NOMO-1 treated with dmso at 0.1 percent for 144 hours (cell line): ENCODE measurements around the gene ZFAND3.
A peak's percentile ranks its signal among the peaks of the same experiment; 100 is the strongest.

Experiments used
- DNase-seq: peaks from one replicate; lab custom pipeline; 2025; ENCODE audit not compliant: unreplicated experiment; lab: John Stamatoyannopoulos, UW

ZFAND3 gene, protein sequence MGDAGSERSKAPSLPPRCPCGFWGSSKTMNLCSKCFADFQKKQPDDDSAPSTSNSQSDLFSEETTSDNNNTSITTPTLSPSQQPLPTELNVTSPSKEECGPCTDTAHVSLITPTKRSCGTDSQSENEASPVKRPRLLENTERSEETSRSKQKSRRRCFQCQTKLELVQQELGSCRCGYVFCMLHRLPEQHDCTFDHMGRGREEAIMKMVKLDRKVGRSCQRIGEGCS

DNA sequence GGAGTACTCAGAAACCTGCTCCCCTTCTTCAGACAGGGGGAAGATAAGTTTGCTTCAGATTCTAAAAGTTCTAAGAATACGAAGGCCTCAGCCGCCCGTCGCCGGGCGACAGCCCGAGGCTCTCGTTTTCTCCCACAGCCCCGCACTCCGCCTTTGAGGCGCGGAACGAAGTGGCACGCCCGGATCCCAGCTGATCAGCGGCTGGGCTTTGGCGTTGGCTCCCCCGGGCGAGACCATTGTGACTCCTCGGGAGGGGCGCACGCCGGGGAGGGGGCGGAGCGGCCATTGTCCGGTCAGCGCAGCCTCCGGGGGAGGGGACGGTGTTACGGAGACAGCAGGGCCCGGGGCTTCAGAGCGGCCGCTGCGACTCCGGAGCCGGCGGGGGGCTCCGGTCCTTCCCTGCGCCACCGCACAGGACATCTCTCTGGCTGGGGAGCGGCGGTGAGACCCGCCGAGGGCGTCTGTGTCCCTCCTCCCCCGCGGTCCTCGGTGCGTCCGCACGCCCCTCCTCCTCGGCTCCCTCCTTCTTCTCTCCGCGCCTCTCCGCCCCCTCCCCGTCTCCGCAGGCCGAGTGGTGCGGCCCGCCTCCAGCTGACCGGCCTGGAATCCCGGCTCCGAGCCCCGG, at the start of gene ZFAND3:
ZFAND3 (plus strand) TSS at position 551 of the 625 bp plus-strand sequence. CDS start 219 bp downstream, outside the sequence.
- DNase-seq, result peak; percentile 92

DNA sequence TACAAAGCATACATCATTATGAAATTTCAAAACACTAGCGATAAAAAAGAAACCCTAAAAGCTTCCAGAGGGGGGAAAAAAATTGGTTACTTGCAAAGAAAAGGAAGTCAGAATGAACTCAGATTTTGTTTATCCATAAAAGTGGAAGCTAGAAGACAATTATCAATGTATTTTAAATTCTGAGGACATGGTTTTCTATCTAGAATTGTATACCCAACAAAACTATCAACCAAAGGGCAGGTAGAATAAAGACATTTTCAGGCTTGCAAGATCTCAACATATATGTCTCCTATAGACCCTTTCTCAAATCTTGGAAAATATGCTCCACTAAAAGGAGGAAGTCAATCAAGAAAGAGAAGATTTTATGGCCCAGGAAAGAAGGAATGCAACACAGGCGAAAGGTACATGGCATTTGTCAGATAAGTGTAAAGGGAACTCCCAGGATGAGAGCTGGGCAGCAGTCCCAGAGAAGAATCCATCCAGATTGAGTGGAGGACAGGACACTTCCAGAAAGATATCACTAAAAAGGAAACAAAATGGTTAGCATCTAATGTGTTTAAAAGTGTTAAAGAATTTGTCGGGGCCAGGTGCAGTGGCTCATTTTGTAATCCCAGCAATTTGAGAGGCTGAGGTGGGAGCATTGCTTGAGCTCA, 45.4 kb upstream of the ZFAND3 start:
- DNase-seq, result no peak

DNA sequence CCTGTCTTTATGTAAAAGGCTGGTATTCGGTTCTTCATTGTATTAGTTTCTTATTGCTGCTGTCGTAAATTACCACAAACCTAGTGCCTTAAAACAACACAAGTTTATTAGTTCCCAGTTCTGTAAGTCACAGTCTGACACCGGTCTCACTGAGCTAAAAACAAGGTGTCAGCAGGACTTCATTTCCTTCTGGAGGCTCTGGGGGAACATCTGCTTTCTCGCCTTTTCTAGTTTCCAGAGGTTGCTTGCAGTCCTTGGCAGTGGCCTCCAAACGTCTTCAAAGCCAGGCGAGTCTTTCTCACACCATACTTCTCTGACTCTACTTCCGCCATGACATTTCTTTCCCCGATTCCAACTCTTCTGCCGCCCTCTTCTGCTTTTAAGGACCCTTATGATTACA, 43.0 kb upstream of the ZFAND3 start:
- no peak for DNase-seq

DNA sequence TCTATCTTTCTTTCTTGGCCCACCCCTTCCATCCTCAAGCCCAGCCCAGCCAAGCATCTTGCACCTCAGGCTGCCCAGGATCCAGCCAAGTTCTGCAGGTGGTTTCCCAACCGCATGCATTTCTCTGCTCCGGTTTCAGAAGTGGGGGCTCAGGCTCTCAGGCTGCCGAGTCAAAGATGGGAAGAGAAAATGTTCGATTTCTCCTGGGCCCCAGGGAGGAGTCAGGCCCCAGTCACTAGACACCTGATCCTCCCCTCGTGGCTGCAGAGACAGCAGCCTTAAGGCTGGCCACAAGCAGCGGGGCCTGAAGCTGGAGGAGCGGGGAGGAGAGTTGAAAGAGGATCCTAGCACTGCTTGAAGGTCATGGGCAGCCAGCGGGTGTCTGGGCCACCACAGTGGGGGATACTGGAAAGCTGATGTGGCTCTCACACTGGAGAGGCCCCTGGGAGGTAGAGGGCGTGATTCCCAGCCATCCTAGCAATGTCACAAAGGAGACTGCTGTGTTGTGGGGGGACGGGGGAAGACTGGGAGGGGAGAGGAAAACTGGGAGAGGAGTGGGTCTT, 42.2 kb upstream of the ZFAND3 start:
- no peak for DNase-seq

DNA sequence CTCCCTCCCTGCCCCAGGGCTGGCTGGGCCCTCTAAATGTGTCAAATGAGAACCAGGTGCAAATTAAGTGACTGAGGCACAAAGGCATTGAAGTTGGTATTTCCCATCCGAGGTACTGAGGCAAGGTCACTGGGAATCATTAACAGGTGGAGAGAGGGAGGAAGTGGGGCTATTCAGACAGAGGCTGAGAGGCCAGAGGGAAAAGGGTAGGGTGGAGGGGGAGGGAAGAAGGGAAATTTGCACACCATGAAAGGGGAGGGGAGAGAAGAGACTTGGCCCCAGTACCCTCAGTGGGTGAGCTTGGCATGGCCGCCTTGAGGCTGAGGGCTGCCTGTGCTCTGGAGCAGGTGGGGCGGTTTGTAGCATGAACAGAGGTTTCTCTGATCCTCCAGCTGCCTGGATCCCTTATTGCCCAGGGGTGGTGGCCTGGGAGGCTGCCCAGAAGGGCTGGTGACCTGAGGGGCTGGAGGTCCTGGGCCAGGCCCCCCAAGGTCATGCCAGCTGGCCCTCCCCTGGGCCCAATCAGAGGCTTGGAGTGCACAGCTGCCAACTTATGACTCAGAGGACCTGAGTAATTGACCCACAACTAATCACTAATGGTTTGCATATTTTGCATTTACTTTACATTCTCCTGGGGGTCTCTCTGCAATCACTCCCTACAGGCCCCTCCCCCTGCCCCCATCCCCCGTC, 40.3 kb upstream of the ZFAND3 start:
- DNase-seq, result no peak

DNA sequence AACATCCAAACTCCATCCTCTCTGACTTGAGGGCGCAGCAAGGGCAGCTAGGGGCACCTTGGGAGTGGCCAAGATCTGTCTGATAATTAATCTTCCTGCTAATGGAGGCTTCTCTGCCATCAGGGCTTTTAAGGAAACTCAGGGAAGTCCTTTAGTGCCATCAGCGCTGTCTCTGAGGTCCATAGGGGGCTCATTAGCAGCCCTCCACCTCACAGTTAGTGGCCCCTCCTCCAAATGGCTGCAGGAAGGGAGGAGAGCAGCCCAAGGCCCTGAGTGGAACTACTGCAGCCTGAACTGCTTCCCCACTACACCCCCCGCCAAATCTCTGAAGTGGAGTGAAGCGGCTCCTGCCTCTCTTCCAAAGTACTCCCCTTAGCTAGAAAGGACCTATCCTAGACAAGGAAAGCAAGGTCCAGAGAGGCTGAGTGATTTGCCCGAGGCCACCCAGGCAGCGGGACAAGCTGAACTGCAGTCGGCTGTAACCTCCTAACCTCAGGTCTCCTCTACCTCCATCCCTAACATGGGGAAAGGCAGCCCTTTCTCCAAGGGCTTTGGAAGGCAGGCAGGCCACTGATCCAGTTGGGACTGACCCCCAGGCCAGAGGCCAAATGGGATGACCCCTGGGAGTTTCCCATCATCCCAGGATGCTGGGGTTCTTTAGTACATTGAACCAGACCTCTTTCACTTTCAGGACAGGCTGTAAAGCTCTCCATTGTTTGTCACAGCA, 39.5 kb upstream of the ZFAND3 start:
- DNase-seq, result no peak

DNA sequence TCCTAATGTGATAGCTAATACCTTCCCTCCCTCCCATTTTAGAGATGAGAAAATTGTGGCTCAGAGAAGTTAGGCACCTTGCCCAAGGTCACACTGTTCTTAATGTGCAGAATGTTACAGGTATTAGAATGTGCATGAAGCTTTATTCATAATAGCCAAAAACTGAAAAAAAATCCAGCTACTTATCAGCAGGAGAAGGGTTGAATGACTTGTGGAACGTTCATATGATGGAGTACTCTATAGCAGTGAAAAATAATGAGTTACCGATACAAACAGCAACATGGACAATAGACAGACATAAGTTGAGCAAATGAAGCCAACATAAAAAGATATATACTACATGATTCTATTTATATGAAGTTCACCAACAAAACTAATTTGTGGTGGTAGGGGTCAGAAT, 37.7 kb upstream of the ZFAND3 start:
- no peak for DNase-seq

DNA sequence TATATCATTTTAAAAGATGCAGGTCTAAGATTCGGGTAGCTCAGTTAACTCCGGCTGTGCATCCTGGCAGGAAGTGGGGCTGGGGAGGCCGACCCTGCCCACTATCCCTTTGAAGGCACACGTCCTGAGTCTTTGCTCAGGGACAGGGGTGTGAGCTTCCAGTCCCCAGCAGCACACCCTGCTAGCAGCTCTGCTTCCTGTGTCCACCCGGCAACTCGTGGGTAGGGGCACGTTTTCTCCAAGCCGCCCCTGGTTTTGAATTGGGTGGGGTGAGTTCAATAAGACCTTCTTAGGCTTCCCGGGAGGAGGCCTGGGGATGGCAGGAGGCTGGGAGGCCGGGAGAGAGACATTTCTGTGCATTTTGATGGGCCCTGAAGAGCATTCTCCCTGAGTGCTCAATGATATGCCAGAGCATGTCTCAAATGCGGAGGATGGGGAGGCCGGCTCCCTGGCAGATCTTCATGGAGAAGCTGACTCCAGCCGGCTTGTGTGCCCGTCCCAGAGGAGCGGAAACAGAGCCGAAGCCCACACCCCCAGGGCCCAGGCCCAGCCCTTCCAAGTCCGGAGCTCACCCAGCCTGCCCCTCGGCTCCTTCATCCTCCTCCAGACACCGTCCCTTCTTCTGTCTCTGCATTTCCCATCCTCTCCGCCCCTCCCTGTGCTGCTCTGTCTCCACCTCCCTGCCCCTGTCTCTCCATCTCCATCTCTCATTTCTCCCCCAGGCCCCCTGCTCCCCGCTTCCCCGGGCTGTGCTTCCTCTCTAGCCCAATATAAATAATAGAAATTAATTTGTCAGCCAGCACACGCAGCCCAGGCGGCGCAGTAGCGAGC, 36.3 kb upstream of the ZFAND3 start:
- no peak for DNase-seq

DNA sequence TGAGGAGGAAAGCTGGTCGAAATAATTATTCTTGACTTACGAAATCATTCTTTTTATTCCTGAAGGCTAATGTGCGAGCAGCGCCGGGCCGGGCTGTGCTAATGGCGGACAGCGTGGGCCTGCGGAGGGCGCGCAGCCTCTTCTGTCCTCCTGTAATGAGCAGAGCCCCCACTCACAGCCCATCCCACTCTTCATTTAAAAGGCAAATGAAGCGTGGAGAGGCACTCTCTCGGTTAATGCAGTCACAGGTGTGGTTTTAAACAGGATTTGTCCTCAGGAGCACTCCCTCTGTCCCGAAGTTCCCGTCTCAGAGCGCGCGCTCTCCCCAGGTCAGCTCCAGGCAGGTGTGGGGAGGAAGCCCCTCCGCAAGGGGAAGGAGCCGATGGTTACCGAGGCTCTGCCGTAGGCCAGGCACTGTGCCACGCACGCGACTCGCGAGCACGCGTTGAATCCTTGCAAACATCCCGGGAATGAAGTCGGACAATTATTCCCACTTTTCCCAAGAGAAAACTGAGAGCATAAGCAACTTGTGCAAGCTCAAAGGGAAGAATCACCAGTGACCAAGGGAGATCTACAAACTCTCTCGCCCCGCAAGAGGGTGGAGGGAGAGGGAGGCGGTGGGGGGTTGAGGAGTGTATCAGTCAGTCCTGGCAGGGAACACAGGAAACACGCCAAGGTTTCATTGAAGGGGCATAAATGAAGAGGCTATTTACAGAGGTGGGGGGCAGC, 35.5 kb upstream of the ZFAND3 start:
- peak; percentile 12 for DNase-seq

DNA sequence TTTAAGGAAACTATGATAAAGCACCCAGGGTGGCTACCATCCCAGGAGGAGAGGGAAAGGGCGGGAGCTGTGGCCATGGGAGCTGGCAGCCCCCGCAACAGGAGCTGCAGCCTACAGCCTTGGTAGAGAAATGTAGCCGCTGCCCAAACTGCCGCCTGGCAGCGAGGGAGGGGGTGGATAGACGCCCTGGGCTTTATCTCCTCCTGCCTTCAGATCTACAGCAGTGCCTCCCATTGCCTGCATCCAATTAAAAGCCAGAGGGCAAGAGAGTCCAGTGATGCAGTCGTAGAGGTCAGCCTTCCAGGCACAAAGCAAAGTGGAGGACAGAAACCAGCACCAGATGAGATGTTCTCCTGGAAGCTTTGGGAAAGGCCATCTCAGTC, 35.0 kb upstream of the ZFAND3 start:
- no peak for DNase-seq

DNA sequence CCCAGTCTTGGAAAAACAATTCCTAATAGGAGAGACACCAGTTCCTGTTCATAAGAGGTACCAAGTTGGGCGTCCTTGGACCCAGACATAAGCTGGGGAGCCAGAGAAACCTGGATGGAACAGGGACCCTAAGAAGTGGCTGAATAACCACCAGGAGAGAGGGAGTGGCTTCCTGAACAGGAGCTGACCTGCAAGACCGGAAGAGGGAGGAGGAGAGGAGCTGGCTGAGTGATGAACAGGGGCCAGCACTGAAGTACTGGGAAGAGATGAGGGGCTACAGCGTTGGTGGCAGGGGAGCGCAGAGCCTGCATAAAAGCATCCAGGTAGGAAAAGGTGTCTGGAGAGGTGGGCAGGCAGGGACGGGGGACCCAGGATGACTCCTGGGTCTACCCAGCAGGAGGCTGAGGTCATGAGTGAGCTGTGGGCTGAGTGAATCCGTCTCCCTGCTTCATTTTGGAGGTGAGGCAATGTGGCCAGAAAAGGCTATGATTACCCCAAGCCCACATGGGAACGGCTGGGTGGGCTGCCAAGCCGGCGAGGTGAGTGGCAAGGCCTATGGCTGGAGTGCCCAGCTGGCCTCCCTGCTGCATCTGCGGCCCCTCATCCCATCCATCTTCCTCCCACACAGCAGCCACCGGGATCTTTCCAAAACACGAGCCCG, 34.4 kb upstream of the ZFAND3 start:
- no peak for DNase-seq

DNA sequence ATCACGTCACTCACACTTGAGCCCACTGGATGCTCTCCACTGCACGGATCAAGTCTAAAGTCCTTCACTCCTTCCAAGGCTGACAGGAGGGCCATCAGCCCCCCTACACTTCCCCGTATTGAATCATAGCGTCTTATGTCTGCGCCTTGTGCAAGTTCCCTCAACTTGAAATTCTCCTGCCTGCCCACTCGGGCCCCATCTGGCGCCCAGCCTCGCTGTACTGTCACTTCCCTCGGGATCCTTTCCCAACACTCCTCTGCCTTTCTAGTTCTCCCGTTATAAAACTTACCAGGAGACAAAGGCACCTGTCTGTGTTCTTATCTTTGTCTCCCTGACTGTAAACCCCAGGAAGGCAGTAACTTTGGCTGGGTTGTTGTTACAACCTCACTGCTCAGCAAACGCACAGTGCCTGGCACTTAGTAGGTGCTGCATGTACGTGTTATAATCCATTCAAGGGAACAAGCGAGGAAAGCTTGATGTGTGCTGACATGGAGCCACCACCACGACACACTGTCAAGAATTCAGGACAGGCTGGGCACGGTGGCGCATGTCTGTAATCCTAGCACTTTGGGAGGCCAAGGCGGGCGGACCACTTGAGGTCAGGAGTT, 33.8 kb upstream of the ZFAND3 start:
- no peak for DNase-seq

DNA sequence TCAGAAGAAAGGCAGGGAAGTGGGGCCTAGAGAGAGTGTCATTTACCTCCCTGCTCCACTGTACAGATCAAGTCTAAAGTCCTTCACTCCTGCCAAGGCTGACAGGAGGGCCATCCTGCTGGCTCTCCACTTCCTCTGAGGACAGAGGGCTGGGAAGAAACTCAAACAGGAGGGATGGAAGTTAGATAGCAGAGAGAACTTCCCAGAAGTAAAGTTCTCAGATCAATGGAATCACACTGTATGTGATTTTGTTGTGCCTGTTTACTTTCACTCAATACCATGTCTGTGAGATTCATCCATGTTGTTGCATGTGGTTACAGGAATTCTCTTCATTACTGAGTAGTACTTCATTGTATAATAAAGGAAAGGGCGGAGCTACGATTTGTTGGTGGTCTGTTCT, 32.3 kb upstream of the ZFAND3 start:
- DNase-seq, result no peak

DNA sequence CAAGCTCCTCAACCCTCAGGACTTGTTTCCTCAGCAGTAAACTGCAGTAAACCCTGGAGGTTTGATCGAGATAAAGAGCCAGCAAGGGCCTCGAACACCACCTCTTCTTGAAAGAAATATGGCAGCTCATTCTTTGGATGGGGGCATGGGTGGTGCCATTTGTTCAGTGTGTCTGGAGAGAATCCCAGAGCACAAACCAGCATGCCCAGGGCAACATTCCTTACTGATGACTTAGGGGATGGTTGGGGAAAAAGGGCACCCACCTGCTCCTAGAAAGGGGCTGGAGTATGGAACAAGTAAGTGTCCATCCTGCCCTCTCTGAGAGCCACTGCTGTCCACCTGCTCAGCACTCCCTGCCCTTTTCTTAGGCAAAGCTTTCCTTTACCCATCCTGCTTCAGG, 31.3 kb upstream of the ZFAND3 start:
- no peak for DNase-seq

DNA sequence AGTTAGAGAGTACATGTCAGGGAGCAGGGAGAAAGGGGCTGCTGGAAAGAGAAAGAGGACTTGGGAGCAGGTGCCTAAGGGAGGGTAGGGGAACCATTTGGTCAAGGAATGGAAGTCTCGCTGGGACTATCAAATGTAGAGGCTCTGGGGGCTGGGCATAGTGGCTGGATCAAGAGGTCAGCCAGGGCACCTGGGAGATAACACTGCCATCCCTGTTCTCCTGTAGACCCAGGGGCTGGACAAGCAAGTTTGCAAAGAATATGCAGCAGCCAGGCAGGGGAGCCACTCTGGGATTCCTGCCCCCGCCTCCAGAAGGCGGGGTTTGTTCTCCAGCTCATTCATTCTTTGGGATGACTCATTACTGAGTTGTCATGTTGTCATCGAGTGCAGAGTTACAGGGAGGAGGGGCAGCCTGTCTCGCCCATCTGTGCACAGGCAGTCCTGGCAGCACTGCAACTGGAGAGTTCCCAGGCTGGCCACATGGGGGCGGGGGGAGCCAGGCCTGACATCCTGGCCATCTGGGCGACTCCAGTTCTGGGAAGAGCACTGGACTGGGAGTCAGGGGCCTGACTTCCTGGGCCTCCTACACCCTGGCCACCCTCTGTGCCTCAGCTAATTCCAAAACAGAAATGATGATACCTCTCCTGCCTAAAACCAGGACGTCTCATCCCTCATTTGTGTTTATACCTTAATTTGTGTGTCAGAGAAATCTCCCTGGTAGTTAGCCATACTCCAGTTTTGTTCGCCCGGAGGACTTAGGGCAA, 28.2 kb upstream of the ZFAND3 start:
- peak; percentile 87 for DNase-seq

DNA sequence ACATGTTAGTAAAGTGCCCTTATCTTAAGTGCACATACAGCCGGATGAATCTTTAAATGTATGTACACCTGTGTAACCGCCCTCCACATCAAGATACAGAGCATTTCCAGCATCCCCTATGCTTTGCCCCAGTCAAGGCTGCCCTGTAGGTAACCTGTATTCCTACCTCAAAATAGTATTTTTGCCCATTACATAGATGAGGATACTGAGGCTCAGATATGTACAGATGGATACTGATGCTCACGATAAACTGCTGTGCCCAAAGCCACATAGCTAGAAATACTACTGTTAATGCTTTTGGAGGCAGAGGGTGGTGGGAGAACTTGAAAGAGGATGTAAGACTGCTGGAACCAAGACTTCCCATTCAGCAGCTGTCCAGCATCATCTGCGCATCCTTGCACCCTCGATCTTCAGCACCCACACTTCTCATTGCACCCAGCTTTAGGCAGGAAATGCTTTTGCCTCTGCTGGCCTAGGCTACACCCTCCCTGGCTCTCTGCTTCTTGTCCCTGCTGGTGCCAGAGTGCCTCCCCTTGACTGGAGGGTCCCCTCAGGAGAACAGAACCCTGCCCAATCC, 27.0 kb upstream of the ZFAND3 start:
- DNase-seq, result no peak

DNA sequence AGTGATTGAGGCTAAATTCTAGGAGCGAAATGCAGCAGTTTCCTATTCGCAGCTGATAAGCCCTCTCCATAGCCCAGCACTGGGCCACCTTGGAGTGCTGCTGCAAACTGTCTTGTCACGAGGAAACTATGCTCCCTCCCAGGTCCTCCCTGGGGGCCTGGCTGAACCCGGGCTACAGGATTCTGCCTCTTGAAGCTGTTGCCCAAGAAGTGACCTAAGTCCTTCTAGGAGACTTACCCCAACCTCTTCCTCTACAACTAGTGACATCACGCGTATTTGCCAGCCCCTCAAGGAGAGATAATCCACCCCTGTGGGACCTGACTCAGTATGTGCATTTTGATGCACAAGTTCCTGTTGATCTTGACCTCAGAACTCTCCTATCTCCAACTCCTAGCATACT, 26.5 kb upstream of the ZFAND3 start:
- DNase-seq, result no peak
